Dedifferentiated amniotic fluid mesenchymal stem cell (primary cell): ENCODE data around the gene SUPT4H1.

ENCODE experiments used
- DNase-seq: peaks from one replicate; pipeline ENCODE4 v3.0.0-alpha.2; 2016; ENCODE audit errors: extremely low spot score

SUPT4H1 gene

GRCh38 chr17:58340405-58340876 lies 11.6 kb downstream of the SUPT4H1 start:
- no peak for DNase-seq

DNA sequence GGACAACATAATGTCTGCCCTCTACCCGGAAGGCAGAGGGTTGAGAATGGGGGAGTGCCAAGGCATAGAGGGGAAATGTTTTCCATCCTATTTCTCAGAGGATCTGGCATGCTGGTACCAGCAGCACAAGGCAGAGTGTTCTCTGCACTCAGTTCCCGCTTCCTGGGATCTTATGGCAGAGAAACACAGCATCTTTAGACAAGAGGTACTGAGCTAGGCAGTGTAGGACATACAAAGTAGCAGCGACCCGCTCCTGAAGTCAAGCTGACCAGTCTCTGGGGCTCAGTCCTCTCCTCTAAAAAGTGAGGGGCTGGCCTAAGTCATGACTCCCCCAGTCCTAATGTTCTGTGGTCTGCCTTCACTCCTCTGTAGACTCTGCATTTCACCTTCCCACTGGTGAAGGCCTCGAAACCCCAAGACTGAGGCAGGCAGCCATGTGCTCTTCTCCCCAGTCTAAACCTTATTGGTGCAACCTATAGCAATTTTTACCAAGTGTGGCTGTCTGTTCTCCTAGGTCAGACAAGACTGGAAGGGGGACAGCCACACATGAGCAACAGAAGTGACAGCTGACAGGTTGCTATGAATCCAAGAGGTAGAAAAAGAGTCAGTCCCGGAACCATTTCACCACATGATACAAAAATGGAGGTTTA lies 12.1 kb downstream of the SUPT4H1 start:
- DNase-seq = no peak

DNA sequence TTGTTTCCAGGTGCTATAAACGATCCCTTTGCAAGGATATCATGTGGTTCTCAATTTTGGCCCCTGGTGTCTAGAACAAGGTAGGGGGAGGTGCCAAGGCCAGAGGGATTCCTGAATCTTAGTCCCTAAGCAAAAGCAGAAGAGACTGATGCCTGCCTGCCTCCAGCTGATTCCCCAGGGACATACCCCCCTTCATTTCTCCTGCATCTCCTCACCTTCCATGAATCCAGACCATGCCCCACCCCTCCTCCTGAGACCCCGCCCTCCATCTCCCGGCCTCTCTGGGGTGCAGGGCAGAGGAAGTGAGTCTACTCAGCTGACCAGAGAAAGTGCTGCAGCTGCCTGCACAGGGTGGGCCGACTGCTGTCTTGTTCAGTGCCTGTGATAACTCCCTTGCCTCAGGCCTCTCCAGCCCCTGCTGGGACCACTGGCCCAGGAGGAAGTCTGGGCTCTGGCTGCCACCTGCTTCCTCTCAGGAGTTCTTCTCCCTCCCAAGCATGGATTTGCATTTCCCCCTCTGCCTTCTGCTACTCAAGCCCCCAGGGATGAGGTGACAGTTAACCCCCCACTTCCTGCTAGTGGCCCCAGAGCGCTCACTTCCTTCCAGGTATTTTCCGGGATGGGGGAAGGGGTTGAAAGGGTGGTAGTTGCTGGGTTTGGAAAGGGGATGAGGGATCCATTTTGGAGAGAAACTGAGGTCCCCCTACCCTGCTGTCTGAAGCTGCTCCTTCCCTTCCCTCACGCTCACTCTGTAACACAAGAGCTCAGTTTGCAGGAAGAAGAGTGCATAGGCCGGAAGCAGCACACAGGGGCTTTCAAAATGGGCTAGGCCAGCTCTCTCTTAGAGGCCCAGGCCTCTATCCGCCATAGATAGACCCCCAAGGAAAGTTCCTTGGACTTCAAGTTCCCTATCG lies 12.9 kb downstream of the SUPT4H1 start:
- DNase-seq = no peak

GRCh38 chr17:58338454-58338840 lies 13.6 kb downstream of the SUPT4H1 start:
- no peak for DNase-seq

DNA sequence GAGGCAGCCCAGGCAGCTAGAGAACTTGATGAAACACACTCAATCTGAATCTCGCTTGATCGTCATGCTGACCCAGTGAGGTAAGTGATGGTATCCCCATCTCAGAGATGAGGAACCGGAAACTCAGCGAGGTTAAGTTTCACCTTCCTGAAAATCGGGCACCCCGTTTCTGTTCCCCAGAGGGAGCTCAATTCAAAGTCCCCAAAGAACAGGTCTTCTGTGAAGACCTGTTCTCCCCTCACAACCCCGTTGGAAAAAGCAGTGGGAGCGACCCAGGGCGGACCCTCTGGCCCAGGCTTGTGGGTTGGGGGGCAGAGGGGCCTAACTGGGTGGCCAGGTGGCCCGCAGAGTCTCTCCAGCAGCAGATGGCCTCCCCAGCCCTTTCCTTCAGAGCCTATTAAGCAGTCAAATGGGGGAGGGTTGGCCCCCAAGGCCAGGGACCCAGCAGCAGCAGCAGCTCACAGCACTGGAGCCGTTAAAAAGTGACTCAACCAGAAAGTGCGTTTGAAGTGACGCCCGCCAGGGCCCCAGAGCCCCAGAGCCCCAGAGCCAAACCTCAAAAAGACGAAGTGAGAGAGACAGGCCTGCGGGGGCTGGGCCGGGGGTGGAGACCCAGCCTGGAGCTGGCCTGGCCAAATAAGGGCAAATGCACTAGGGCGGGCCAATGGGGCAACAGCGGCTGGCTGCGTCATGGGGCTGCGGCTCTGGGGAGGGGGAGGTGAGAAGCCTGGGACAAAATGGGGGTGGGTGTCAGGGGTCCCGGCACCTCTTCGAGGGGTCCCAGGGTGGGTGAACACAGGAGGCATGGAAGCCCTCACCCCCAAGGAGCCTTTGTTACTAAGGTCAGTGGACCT lies 14.2 kb downstream of the SUPT4H1 start:
- no peak for DNase-seq

GRCh38 chr17:58337210-58337599 lies 14.8 kb downstream of the SUPT4H1 start:
- no peak for DNase-seq

DNA sequence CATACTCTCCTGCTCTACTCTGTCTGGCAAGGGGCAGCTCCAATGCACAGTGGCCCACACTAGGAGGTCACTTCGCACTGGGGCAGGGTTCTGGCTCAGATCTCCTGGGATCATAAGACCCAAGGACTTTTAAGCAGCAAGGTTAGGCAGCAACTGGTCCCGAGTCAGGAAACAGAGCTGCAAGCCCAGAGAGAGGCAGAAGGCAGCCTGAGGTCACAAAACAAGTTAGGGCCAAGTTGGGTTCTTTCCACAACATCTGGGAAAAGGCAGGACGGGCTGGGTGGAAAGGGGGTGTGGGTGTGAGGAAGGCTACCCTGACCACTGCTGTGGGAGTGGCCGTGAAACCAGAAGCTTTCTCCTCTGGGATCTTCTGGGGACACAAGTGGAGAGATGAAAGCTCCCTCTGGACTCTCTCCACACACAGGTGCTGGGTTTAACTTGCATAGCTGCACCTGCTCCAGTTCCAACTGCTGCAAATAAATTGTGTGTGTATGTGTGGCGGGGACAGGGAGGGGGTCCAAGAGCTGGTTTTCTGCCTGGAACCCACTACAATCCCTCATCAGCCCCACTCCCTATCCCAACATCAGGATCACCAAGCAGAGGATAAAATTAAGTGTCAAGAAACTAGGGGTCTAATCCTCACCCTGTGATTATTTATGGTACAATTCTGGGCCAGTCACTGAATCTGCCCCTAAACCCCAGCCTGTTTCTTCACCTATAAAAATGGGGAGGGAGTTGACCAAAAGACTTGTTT lies 15.4 kb downstream of the SUPT4H1 start:
- no peak for DNase-seq

DNA sequence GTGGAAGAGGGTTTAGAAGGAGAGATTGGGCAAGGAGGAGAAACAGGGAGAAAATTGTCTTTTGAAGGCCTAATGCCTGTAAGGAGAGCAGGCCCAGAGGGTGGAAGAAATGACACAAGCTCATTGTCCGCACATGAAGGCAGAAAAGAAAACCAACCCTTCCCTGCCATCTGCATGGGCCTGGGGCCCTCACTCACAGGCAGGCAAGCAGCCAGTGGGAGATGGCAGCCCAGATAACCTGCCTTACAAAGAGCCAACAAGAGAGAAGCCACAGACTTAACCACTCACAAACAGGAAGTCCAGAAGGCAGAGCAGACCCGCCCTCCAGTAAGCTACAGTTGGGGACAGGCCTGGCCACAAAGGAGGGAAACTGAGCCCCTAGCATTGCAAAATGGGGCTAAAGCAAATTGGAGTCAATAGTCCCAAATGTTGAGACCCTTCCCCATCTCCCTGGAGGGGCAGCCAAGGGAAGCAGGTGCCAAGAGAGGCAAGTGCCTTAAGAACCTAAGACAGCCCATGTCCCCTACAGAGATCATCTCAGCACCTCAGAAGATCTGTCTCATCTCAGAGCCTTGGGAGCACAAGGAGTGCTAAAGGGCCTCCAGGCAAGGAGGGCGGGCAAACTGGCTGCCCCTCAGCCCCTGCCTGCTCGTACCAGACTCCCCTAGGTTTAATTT lies 16.1 kb downstream of the SUPT4H1 start:
- DNase-seq = no peak

DNA sequence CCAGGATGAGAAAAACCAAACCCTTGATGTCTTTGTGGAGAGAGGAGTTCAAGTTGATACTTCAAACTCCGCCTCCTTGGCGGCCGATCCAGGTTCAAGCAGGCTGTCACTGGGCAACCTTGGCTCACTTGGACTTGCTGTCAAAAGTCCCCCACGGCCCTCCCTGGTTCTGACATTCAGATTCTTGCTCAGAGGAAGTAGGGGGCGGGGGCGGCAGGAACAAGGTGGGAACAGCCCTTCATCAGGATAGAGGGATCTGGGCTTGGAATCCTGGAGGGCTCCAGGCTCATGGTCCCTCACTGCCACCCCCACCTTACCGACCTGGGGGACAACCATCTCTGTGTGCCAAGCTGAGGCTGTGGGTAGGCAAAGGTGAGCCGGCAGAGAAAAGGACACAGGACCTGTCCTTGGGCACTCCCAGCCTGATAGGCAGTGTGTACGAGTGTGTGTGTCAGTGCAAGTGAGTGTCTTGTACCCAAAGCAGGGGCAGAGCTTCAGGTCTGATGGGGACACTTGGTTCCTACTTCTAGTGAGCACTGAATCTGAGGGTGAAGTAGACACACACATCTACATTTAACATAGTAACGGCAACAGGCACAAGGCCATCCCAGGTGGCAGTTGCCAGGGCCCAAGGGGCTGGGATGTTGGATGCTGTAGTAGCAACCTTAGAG lies 16.8 kb downstream of the SUPT4H1 start:
- DNase-seq = no peak

DNA sequence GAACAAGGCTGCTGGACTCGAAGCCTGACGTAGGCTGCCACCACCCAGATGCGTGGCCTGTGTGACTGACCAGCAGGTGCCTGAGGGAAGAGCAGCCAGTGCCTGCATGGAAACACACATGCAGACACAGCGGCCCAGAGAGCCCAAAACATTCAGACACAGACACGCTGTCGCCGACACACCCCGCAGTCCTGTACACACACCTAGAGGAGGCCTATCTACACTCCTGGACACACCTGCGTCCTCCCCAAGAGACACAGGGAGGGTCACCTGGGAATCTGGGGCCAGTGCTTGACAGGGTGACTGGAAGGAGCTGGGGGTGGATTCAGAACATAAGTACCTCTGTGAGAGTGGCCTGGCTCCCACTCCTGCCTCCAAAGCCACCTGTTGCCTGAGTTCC lies 17.3 kb downstream of the SUPT4H1 start:
- no peak for DNase-seq

DNA sequence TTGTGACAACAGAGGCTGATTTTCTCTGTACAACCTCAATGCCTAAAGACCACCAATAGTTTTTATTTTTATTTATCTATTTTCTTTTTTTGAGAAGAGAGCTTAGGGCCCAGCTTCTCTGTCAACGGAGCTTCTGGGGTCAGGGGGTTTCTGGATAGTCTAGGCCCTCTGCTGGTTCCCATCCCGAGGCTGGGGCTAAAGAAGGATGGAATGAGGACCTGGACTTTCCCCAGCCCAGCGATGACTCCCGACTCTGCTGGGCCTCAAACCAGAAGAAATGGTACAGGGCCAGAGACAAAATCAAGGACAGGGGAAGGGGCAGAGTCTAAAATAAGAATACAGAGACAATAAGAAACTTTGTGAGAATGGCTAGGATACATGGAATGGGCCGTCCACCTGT lies 17.7 kb downstream of the SUPT4H1 start:
- no peak for DNase-seq

GRCh38 chr17:58333736-58334207 lies 18.2 kb downstream of the SUPT4H1 start:
- no peak for DNase-seq

DNA sequence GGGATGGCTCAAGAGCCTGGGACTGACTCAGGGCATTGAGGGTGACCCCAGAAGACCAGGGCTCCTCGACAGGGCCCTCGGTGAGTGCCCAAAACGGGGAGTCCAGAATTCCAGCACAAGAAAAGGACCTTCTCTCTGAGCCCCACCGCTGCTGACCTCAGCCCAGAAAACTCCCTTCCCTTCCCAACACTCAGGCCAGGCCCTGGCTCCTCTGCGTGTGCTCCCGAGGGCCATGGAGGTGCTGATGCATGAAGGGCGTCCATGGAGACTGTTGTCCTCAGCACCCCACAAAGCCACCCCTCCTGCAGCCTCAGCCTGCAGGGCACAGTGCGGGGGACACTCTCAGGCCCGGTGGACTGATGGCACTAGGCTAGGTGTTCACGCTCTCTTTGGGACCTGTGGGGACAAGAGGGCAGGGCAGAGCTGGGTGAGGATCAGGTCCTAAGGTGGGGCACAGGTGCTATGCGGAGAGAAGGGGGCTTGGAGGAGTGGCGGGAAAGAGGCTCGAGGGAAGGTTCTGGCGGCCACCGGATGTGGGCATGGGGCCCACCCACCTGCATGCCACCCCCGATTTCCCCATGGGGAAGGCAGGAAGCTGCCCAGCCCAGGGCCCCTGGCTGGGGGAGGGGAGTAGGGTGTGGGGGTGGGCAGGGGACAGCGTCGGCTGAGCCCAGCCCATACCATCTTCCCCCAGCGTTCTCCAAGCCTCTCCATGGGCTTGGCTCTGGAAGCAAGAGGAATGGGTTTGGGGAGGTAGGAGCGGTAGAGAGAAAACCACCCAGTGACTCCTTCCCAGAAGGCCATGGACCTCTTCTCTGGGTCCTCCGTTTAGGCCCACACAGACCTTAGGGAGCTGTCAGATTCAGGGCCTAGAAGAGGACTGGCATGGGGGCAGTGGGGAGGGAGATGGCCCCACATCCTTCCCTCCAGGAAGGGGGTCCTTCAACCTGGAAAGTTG lies 18.9 kb downstream of the SUPT4H1 start:
- no peak for DNase-seq

- no peak for DNase-seq
These were observed 19.9 kb downstream of the SUPT4H1 start for GRCh38 chr17:58331815-58332777.

- no peak for DNase-seq
These were observed 20.8 kb downstream of the SUPT4H1 start for GRCh38 chr17:58330997-58331814.

- no peak for DNase-seq
These were observed 21.4 kb downstream of the SUPT4H1 start for GRCh38 chr17:58330538-58330996.
